HG03565 (cell line): ENCODE measurements around the gene ATP13A4.

Experiments
- ATAC-seq: cut with Tn5 transposase; IDR thresholded peaks from one replicate; pipeline ENCODE4 v1.9.1; 2021; ENCODE audit warnings: mild to moderate bottlenecking, moderate library complexity; ENCODE audit not compliant: unreplicated experiment

Gene ATP13A4

DNA sequence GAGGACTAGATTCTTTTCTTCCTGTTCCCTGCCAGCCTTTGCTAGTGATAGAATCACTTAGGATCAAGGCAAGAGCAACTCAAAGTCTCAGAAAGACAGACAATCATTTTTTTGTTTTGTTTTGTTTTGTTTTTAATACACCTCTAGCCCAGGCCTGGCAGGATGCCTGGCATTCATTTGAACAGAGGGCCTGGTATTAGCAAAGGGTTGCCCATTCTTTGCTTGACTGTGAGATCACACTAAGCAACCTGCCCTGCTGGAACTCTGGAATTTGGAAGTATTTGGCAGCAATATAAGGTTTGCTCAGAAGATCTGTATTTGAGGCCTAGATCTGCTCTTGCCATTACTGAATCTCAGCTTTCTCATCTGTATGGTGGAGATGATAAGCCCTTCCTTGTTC is 154.4 kb downstream of the ATP13A4 start:
- ATAC-seq: no peak

DNA sequence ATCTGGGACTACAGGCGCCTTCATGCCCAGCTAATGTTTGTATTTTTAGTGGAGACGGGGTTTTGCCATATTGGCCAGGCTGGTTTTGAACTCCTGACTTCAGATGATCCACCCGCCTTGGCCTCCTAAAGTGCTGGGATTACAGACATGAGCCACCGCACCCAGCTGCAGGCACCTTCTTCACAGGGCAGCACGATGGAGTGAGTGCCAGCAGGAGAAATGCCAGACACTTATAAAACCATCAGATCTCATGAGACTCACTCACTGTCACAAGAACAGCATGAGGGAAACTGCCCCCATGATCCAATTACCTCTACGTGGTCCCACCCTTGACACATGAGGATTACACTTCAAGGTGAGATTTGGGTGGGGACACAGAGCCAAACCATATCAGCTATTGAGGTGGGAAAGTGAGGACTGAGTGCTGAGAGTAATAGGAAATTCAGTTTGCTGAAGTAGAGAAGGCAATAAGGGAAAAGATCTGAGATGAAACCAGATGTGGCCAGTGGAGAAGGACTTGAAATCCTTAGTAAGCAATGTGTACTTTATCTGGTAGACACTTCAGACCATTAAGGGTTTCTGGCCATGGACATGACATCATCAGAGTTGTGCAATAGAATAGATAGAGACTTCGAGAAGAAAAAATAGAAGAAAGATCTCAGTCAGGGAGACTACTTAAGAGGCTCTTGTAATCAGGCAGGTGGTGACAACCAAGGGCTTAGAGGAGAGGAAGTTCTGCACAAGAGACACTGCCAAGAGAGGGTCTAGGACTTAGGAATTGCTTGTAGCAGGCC is 158.0 kb downstream of the ATP13A4 start:
- no peak for ATAC-seq

DNA sequence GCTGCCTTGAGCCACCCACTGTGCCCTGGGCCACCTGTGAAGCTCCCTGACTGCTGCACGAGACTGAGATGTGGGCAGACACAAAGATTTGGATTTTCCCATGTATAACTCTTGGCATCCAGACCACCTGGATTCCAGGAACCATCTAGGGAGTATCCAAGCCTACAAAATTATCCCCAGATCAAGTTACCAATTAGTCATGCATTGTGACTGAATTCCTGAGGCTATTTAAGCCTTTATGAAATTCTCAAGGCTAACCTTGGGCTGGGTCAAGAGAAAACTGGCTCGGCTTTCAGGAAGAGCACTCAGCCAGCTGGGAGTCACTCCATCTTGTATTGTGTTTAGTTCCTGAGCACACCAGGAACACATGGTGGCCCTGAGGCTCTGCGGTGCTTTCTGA is 162.8 kb downstream of the ATP13A4 start:
- ATAC-seq: no peak

DNA sequence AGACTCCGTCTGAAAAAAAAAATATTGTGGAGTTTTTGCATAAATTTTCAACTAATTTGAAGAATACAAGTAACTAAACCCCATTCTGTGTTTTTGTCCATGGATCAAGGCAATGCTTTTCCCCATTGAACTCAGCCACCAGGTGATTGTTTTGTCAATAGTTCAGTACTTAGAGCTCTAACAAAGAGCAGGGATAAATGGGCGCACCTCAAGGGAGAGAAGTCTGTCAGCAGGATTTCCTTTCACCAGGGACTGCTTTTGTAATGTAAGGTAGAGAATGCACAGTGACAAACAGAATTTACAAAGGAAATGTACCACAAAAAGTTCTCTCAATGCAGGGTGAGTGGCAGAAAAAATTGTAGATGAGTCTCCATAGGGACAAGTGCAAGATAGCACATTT is 165.4 kb downstream of the ATP13A4 start:
- ATAC-seq: no peak

DNA sequence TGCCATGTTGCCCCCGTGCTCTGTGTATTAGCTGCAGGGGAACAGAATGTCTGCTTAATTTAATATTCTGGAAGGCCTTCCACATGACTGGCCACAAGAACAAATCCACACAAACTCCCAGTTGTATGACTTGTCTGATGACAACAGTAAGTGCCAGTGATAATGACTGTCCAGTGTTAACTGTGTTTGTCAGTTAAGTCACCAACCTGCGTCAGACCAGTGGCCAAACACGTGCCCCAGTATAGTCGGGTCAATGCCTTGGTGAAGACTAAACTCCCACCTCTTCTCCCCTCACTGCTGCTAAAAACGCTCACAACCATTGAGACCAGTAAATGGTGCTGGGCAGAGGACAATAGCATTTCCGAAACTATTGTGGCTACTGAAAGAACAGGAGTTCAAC is 166.3 kb downstream of the ATP13A4 start:
- ATAC-seq: no peak

DNA sequence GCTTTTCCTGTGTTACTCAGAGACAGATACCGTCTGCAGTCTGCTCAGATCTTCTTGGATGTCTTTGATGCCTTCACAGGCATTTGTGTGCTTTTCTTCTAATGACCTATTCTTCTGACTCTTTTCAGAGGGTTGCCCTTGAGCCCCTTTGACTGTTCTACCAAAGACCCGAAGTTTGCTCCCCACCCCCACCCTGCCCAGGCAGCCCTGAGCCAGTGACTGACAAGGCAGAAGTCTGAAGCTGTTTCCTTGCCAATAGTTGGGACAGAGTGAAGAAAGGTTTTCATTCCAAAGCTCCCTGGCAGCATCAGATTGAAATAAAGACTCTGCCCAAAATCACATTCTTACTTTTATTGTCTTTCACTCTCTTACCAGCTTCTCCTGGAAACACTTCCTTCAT is 167.1 kb downstream of the ATP13A4 start:
- no peak for ATAC-seq

DNA sequence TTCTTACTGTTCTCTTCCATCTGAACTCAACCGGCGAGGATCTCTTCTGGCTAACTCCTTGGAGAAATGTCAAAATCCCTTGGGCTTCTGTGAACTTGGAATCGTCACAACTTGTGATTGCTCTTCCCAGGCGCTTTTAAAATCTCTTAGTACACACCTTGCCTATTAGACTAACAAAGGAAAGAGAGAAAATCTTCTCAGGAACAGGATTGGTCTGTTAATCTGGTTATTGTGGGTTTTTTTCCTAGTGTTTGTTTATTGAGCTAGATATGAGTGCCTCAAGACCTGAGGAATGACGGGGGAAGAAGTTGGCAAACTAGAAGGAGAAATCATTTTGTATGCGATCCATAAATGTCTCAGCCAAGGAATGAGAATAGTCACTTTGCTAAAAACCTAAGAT is 176.0 kb downstream of the ATP13A4 start, which contains the start of gene ATP13A5:
Gene ATP13A5, minus strand, starts transcription at position 48 of the 400 bp plus-strand sequence. Its CDS starts 28 bp downstream, at position 20.
- ATAC-seq: no peak

DNA sequence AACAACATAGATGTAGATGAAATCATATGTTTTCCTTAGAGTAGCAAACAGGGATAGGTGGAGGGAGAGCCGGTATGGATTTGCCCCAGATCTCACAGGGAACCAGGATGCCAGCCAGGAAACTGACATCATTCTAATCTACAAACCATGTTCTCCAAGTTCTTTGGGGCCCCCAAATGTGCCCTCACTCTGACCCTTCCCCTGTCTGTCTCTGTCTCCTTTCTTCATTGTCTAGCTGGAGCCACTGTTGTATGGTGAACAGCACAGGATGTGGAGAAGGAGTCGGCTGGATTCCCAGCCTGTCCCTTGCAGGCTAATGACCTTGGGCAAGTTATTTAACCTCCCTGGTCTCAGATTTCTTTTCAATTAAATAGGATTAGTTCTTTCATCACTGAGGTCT is 177.1 kb downstream of the ATP13A4 start:
- no peak for ATAC-seq

DNA sequence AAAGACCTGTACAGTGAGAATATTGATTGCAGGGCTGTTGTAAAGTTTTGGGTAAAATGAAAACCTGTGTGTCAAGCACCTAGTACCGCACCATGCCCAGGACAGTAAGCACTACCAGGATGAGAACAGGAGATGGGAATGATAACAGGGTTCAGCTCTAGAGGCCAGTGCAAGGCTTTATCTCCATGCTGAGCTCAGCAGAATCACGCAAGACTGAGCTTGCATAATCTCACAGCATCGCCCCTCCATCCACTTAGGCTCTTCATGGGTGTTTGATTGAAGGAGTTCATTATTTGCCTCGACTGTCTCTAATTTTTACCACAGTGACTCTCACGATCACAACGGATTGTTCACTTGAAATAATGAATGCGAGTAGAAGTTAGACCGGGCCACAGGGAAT is 179.1 kb downstream of the ATP13A4 start:
- ATAC-seq: no peak

DNA sequence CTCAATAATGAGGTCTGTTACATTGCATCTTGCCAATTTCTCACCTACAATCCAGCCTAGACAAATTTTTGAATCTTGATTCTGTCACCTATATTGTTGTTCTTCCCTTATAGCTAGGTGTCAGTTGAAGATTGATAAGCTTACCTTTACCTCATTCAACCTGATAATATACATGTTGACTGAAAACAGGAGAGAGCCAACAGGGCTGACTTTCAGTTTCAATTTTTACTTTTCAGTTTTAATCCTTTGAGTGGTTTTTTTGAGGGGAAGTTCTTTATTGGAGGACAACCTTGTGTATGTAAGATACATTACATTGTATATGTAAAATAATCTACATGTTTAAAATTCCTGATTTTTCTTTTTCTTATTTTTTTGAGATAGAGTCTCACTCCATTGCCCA is 181.9 kb downstream of the ATP13A4 start:
- ATAC-seq: peak; percentile 65

DNA sequence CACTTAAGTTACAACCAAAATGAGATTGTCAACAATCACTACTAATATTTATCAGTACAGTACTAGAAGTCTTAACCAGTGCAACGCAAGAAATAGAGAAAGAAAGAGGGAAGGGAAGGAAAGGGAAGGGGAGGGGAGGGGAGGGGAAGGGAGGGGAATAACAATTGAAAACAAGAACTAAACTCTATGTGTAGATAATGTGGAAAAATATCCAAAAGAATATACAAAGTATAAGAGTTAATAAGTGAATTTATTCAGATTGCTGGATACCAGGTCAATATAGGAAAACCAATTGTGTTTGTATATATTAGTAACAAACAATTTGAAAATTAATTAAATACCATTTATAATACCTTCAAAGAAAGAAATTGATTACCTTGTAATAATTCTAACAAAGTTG is 186.8 kb downstream of the ATP13A4 start:
- no peak for ATAC-seq

DNA sequence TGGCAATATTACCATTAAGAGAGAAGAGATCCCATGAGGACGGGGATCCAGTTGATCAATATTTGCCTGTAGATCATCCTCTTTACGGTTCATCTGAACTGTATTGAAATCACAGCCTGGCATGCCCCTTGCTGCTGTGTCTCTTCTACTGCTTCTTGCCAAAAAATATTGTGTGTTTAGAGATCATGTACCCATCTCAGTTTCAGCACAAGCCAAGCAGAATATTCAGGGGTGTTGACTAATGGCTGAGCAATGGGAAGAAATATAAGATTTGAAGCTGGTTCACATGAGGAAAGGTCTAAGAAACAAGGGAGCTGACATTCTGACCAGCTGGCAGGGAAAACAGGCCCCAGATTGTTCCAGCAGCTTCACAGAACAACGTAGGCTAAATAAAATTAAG is 197.4 kb downstream of the ATP13A4 start:
- no peak for ATAC-seq

DNA sequence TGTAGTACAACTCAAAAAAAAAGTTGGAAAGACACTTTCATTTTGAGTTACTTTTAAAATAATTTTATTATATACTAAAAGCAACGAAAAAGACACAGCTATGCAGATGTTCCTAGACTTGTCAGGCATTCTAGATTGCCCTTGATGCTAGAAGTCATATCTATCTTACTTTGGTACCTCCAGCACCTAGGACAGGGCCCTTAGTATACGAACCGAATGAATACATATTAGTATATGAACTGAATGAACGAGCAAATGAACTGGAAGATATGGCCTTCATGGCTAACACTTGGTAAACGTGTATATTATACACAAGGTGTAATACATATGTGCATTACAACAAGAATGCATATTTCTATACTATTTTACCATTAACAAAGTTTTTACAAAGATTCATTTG is 200.3 kb downstream of the ATP13A4 start:
- ATAC-seq: no peak
